Smooth muscle cell (in vitro differentiated cells): ENCODE measurements around the gene RAB14. TPM values are rescaled to one million over a fixed set of nuclear protein-coding genes. Genes with fewer than 3 reads are reported as not detected.

ENCODE experiments used
- DNase-seq: peaks from one replicate; lab custom pipeline; 2025; ENCODE audit not compliant: unreplicated experiment; lab: John Stamatoyannopoulos, UW
- H2AFZ ChIP-seq: fragments of 200-600 bp; sonication (generic); 2 replicates; pipeline ENCODE4 v1.6.0; 2016; ENCODE audit warnings: antibody characterized with exemption, low read depth, mild to moderate bottlenecking
- H3F3A ChIP-seq: fragments of 200-600 bp; sonication (generic); 2 replicates; pipeline ENCODE4 v1.6.0; 2017; ENCODE audit warnings: antibody characterized with exemption, low read depth
- H3K27ac ChIP-seq: fragments of 200-600 bp; sonication (generic); 2 replicates; pipeline ENCODE4 v1.5.1; 2016; ENCODE audit warnings: low read depth, mild to moderate bottlenecking
- H3K27me3 ChIP-seq: fragments of 200-600 bp; sonication (generic); 2 replicates; pipeline ENCODE4 v1.6.1; 2016; ENCODE audit warnings: low read depth, mild to moderate bottlenecking
- H3K36me3 ChIP-seq: fragments of 200-600 bp; sonication (generic); 2 replicates; pipeline ENCODE4 v1.5.1; 2016; ENCODE audit warnings: low read depth
- H3K4me1 ChIP-seq: fragments of 200-600 bp; sonication (generic); 2 replicates; pipeline ENCODE4 v1.5.1; 2016; ENCODE audit warnings: low read depth
- H3K4me2 ChIP-seq: fragments of 200-600 bp; sonication (generic); 2 replicates; pipeline ENCODE4 v1.6.0; 2016; ENCODE audit warnings: mild to moderate bottlenecking
- H3K4me3 ChIP-seq: fragments of 200-600 bp; sonication (generic); 2 replicates; pipeline ENCODE4 v1.5.1; 2016; ENCODE audit warnings: mild to moderate bottlenecking
- H3K79me2 ChIP-seq: fragments of 200-600 bp; sonication (generic); 2 replicates; pipeline ENCODE4 v1.6.0; 2016; ENCODE audit warnings: low read depth, mild to moderate bottlenecking
- H3K9ac ChIP-seq: fragments of 200-600 bp; sonication (generic); 2 replicates; pipeline ENCODE4 v1.6.0; 2016; ENCODE audit warnings: low read depth
- H3K9me3 ChIP-seq: fragments of 200-600 bp; sonication (generic); replicated peaks from 2 replicates; pipeline ENCODE4 v1.5.1; 2016; ENCODE audit warnings: low read depth
- H4K20me1 ChIP-seq: fragments of 200-600 bp; sonication (generic); 2 replicates; pipeline ENCODE4 v1.6.0; 2016; ENCODE audit warnings: low read depth
- WGBS: methylation state at CpG from one replicate; pipeline ENCODE4 v1.1.7; 2016; ENCODE audit warnings: low lambda C conversion rate; 5-methylcytosine and 5-hydroxymethylcytosine counted together
- polyA plus RNA-seq: library from polyadenylated mRNA; unstranded; fragments of >200 nt; fragmentation: Nextera tagmentation; extraction: Ambion mirVana; gene quantifications from 2 replicates; pipeline ENCODE4 v1.2.1, GENCODE V29; 2016
- total RNA-seq: library from RNA; depleted of rRNA; stranded (reverse); fragments of >200 nt; gene quantifications from 2 replicates; pipeline ENCODE4 v1.2.3, GENCODE V29; 2014
- TF ChIP-seq, protein P1 (sequence below): fragments of 200-600 bp; sonication (generic); IDR thresholded peaks from 2 replicates; pipeline ENCODE4 v1.5.1; 2017; ENCODE audit warnings: borderline replicate concordance, mild to moderate bottlenecking, antibody characterized with exemption; ENCODE audit not compliant: insufficient read depth, poor library complexity, severe bottlenecking

Gene RAB14
- total and polyA plus RNA-seq, 2 experiments from 2014 or later: 49.3 to 51.4 TPM

DNA sequence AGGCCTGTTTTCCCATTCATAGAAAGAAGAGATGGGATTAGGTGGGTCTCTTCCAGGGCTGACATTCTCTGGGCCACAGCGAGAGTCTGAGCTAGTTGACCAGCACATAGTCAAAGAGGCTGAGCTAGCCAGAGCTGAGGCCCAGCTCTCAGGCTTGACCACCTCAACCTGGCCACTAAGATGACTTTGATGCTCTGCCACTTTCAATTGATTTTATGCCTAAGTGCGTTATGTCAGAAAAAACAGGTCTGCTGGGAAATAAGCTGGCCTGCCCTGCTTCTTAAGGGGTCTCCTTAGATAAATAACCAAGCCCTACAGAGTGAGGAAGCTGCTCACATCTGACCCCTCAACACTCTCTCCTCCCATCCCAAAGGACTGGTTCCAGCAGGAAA is 20.0 kb upstream of the RAB14 start:
- Histone ChIP-seq H4K20me1 (no peaks in the 10 kb centered on the region), H3F3A (no peaks in the 10 kb centered on the region), H2AFZ (no peak overlapping the region), H3K9me3 (no peaks in the 10 kb centered on the region), H3K36me3 (no peaks in the 10 kb centered on the region), H3K4me2 (no peak overlapping the region), H3K79me2 (no peaks in the 10 kb centered on the region), H3K9ac (no peak overlapping the region), H3K27ac (no peak overlapping the region), H3K4me3 (no peak overlapping the region), H3K4me1 (peaks cover 16% of the 10 kb centered on the region), H3K27me3 (no peaks in the 10 kb centered on the region)
- DNase-seq: no peak
- TF ChIP-seq, protein P1, sequence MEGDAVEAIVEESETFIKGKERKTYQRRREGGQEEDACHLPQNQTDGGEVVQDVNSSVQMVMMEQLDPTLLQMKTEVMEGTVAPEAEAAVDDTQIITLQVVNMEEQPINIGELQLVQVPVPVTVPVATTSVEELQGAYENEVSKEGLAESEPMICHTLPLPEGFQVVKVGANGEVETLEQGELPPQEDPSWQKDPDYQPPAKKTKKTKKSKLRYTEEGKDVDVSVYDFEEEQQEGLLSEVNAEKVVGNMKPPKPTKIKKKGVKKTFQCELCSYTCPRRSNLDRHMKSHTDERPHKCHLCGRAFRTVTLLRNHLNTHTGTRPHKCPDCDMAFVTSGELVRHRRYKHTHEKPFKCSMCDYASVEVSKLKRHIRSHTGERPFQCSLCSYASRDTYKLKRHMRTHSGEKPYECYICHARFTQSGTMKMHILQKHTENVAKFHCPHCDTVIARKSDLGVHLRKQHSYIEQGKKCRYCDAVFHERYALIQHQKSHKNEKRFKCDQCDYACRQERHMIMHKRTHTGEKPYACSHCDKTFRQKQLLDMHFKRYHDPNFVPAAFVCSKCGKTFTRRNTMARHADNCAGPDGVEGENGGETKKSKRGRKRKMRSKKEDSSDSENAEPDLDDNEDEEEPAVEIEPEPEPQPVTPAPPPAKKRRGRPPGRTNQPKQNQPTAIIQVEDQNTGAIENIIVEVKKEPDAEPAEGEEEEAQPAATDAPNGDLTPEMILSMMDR: no peak
- WGBS: 95% methylated on average over 2 of the region's 2 CpGs

DNA sequence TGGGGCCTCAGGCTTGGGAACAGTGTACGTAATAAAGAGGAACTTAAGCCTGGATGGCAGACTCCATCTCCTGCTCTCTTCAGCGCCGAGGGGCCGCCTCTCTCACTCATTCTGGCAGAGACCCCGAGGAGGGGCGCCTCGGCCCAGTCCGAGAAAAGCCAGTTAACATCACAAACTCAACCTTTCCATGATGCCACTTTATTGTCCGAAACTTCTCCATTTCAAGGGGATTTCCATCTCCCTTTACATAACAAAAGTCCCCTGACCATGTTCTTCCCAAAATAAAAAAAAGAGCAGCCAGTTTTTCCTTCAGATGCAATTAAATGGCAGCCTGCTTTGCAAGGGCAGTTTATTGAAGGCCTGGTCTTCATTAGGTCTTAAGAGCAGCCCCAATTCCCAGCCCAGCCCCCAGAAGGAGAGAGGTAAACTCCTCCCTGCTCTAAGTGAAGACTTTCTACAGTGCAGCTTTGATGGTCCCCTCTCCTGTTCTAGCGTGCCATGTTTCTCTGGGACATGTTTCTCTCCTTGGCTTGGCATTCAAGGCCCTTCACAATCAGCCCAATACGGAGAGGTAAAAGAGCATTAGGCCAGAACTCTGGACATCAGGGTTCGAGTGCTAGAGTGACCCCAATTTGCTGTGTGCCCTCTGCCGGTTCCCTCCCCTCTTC is 19.5 kb upstream of the RAB14 start:
- Histone ChIP-seq H4K20me1 (no peaks in the 10 kb centered on the region), H3F3A (no peaks in the 10 kb centered on the region), H3K9me3 (no peaks in the 10 kb centered on the region), H3K4me3 (no peak overlapping the region), H3K79me2 (no peaks in the 10 kb centered on the region), H2AFZ (peak overlapping the region; percentile 83), H3K27ac (no peak overlapping the region), H3K4me2 (peak overlapping the region; percentile 2), H3K36me3 (no peaks in the 10 kb centered on the region), H3K4me1 (peaks cover 16% of the 10 kb centered on the region), H3K27me3 (no peaks in the 10 kb centered on the region), H3K9ac (no peak overlapping the region)
- TF ChIP-seq, protein P1: no peak
- no peak for DNase-seq
- WGBS: 56% methylated on average over 13 of the region's 13 CpGs

DNA sequence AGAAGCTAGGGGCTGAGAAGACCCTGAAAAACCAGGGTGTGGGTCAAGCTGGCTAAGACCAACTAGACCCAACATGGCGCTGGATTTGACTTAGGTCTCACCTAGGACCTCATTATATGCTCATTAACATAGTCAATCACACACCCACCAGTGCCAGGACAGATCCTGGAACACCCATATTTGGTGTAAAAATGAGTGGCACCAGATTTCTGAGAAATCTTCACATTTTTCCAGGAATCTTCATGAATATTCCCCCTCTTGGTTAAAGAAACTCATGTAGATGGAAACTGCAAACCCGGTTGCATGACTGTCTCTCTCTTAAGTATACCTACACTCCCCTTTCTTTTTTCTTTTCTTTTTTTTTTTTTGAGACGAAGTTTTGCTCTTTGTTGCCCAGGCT is 17.9 kb upstream of the RAB14 start:
- H3K79me2 ChIP-seq: no peaks in the 10 kb centered on the region
- no peak for DNase-seq
- no peaks in the 10 kb centered on the region for H3K27me3 ChIP-seq
- H3K4me1 ChIP-seq: peaks cover 16% of the 10 kb centered on the region
- 87% methylated on average over 3 of the region's 3 CpGs for WGBS
- TF ChIP-seq, protein P1: no peak
- H2AFZ ChIP-seq: no peak overlapping the region
- H3K27ac ChIP-seq: no peak overlapping the region
- H3K9ac ChIP-seq: no peak overlapping the region
- H3K36me3 ChIP-seq: no peaks in the 10 kb centered on the region
- no peak overlapping the region for H3K4me2 ChIP-seq
- H4K20me1 ChIP-seq: no peaks in the 10 kb centered on the region
- H3F3A ChIP-seq: no peaks in the 10 kb centered on the region
- H3K4me3 ChIP-seq: no peak overlapping the region
- no peaks in the 10 kb centered on the region for H3K9me3 ChIP-seq
